K562 (cell line): ENCODE data around the gene PLD3. TPM values are rescaled to one million over a fixed set of nuclear protein-coding genes. Genes with fewer than 3 reads are reported as not detected.

Source experiments
- ADNP ChIP-seq: fragments of 200-800 bp; sonication (Bioruptor generic); IDR thresholded peaks from 2 replicates; pipeline ENCODE4 v1.6.1; 2016; ENCODE audit warnings: missing genetic modification characterization, missing compliant biosample characterization
- BCOR ChIP-seq: fragments of 450-650 bp; IDR thresholded peaks from 2 replicates; pipeline ENCODE4 v1.6.1; 2016
- CHD2 ChIP-seq: IDR thresholded peaks from 2 replicates; pipeline ENCODE4 v1.6.1; 2011; ENCODE audit warnings: low read depth, low read length
- CREB3 ChIP-seq: fragments of 450-650 bp; conservative IDR thresholded peaks from 2 replicates; pipeline ENCODE4 v1.6.1; 2016; ENCODE audit warnings: missing genetic modification characterization, low read depth, mild to moderate bottlenecking, missing compliant biosample characterization, moderate library complexity
- DPF2 ChIP-seq: fragments of 450-650 bp; IDR thresholded peaks from 2 replicates; pipeline ENCODE4 v1.6.1; 2016
- ELF2 ChIP-seq: fragments of 250-450 bp; sonication (Bioruptor Pico); IDR thresholded peaks from 2 replicates; pipeline ENCODE4 v1.5.0; 2021; ENCODE audit warnings: mild to moderate bottlenecking
- GABPA ChIP-seq: fragments of 200-800 bp; sonication (Bioruptor generic); conservative IDR thresholded peaks from 2 replicates; pipeline ENCODE4 v1.6.1; 2016; ENCODE audit warnings: low read depth, missing genetic modification characterization, missing compliant biosample characterization
- GTF2A2 ChIP-seq: IDR thresholded peaks from 2 replicates; pipeline ENCODE4 v1.6.1; 2016; ENCODE audit warnings: mild to moderate bottlenecking, missing genetic modification characterization, missing compliant biosample characterization
- HDAC2 ChIP-seq: fragments of 450-650 bp; IDR thresholded peaks from 2 replicates; pipeline ENCODE4 v1.6.1; 2016; ENCODE audit warnings: mild to moderate bottlenecking
- JUND ChIP-seq, 2 experiments: IDR thresholded peaks; 2 replicates in 1 of 2; 3 replicates in 1 of 2; pipeline ENCODE4 v1.6.1; 2011; ENCODE audit warnings: borderline replicate concordance in 2 of 2, low read depth in 2 of 2, low read length in 2 of 2, improper control_type of control experiment in 1 of 2, missing biosample characterization in 1 of 2, missing genetic modification characterization in 1 of 2, missing genetic modification reagents in 1 of 2
- KDM1A ChIP-seq, 2 experiments: fragments of 450-650 bp; IDR thresholded peaks; 2 replicates each; pipeline ENCODE4 v1.6.1; 2016; ENCODE audit warnings: mild to moderate bottlenecking in 2 of 2
- MCM5 ChIP-seq: fragments of 450-650 bp; IDR thresholded peaks from 2 replicates; pipeline ENCODE4 v1.6.1; 2016; ENCODE audit warnings: low read depth
- MCM7 ChIP-seq, 2 experiments: fragments of 450-650 bp; IDR thresholded peaks; 2 replicates each; pipeline ENCODE4 v1.6.1; 2016 to 2018
- MTF1 ChIP-seq: fragments of 250-450 bp; sonication (Bioruptor Pico); IDR thresholded peaks from 2 replicates; pipeline ENCODE4 v1.9.0; 2021; ENCODE audit warnings: moderate library complexity, mild to moderate bottlenecking, inconsistent platforms, borderline replicate concordance
- NR2C1 ChIP-seq, 2 experiments: fragments of 450-650 bp; IDR thresholded peaks; 2 replicates each; pipeline ENCODE4 v1.6.1; 2017; ENCODE audit warnings: mild to moderate bottlenecking in 2 of 2, antibody characterized with exemption in 1 of 2, inconsistent platforms in 1 of 2, missing compliant biosample characterization in 1 of 2, missing genetic modification characterization in 1 of 2
- PHF20 ChIP-seq: fragments of 450-650 bp; IDR thresholded peaks from 2 replicates; pipeline ENCODE4 v1.6.1; 2018; ENCODE audit not compliant: partially characterized antibody
- POLR2B ChIP-seq: fragments of 450-650 bp; IDR thresholded peaks from 2 replicates; pipeline ENCODE4 v1.6.1; 2018; ENCODE audit warnings: low read depth; ENCODE audit not compliant: partially characterized antibody
- PTTG1 ChIP-seq: fragments of 450-650 bp; IDR thresholded peaks from 2 replicates; pipeline ENCODE4 v1.6.1; 2016; ENCODE audit warnings: low read depth, mild to moderate bottlenecking, missing genetic modification characterization, missing compliant biosample characterization
- RAD21 ChIP-seq, 2 experiments: fragments of 250-450 bp in 1 of 2; fragments of 450-650 bp in 1 of 2; sonication (Bioruptor Pico) in 1 of 2; formaldehyde crosslinking in 1 of 2; IDR thresholded peaks in 1 of 2; conservative IDR thresholded peaks in 1 of 2; 2 replicates each; pipeline versions ENCODE4 v1.4.0 to v1.8.0; 2020 to 2022; ENCODE audit warnings: mild to moderate bottlenecking in 2 of 2, moderate library complexity in 1 of 2
- RBM15 ChIP-seq: fragments of 200-400 bp; formaldehyde crosslinking; IDR thresholded peaks from 2 replicates; pipeline ENCODE4 v1.6.1; 2018; ENCODE audit warnings: mild to moderate bottlenecking, low read length, moderate library complexity; ENCODE audit not compliant: insufficient read depth
- RBM25 ChIP-seq: fragments of 200-400 bp; formaldehyde crosslinking; IDR thresholded peaks from 2 replicates; pipeline ENCODE4 v1.6.1; 2018; ENCODE audit warnings: low read length, low read depth, moderate library complexity; ENCODE audit not compliant: severe bottlenecking
- SNRNP70 ChIP-seq: fragments of 200-400 bp; formaldehyde crosslinking; optimal IDR thresholded peaks from 2 replicates; pipeline ENCODE3; 2017; ENCODE audit warnings: low read depth, low read length
- SRSF3 ChIP-seq: fragments of 200-400 bp; formaldehyde crosslinking; IDR thresholded peaks from 2 replicates; pipeline ENCODE4 v1.6.1; 2016; ENCODE audit warnings: mild to moderate bottlenecking, low read length, moderate library complexity; ENCODE audit not compliant: insufficient read depth
- STAT5A ChIP-seq: IDR thresholded peaks from 2 replicates; pipeline ENCODE4 v1.6.1; 2012; ENCODE audit warnings: low read length, inconsistent platforms, borderline replicate concordance
- USF2 ChIP-seq: sonication (generic); formaldehyde crosslinking; IDR thresholded peaks from 2 replicates; pipeline ENCODE4 v1.5.0; 2020; ENCODE audit warnings: missing genetic modification reagents
- ZBTB17 ChIP-seq: fragments of 450-650 bp; formaldehyde crosslinking; IDR thresholded peaks from 2 replicates; pipeline ENCODE4 v1.4.0; 2020; ENCODE audit warnings: mild to moderate bottlenecking
- ZFP36 ChIP-seq: fragments of 150-350 bp; IDR thresholded peaks from 2 replicates; pipeline ENCODE4 v1.6.1; 2018; ENCODE audit warnings: low read length, low read depth; ENCODE audit not compliant: partially characterized antibody
- ZNF239 ChIP-seq: fragments of 250-450 bp; sonication (Bioruptor Pico); IDR thresholded peaks from 2 replicates; pipeline ENCODE4 v1.4.0; 2020; ENCODE audit warnings: mild to moderate bottlenecking
- polyA plus RNA-seq, 8 experiments: library from polyadenylated mRNA; depleted of rRNA in 4 of 8; stranded (reverse) in 5 of 8; unstranded in 3 of 8; fragments of >200 nt; fragmentation: Nextera tagmentation in 2 of 8; fragmentation: Illumina TruSeq in 1 of 8; extraction: Ambion mirVana in 2 of 8; extraction: Trizol in 1 of 8; gene quantifications; 2 replicates each; pipeline versions ENCODE4 v1.2.1 to v1.2.3, GENCODE V29; 2011 to 2014; ENCODE audit warnings: inconsistent platforms in 1 of 8, missing spikeins in 1 of 8
- total RNA-seq, 7 experiments: library from RNA; depleted of rRNA in 6 of 7; stranded (reverse); fragments of >200 nt in 6 of 7; fragmentation: Illumina TruSeq in 2 of 7; extraction: Trizol in 2 of 7; gene quantifications; 2 replicates each; pipeline versions ENCODE4 v1.2.1 to v1.2.3, GENCODE V29; 2011 to 2021; ENCODE audit warnings: low replicate concordance in 1 of 7
- TF ChIP-seq, protein P1 (sequence below): IDR thresholded peaks from 2 replicates; pipeline ENCODE4 v1.6.1; 2014; ENCODE audit warnings: antibody characterized with exemption

PLD3 gene
- total and polyA plus RNA-seq, 9 of the 15 experiments (the other 6 are each of a cell fraction or from before 2014, with no cell fraction given), result 2.3 to 128 (median 72.7) TPM

GRCh38 chr19:40411958-40412499, 63.5 kb downstream of the PLD3 start (continued):
- TF ChIP-seq HDAC2 (peak; percentile 76), MCM5 (no peak), MTF1 (no peak), PTTG1 (tag) (no peak), KDM1A (IDR thresholded peaks at IDR 0.05) (peak; percentile 77 to 88), RBM15 (no peak), USF2 (CRISPR knock-in tag) (no peak), ZFP36 (no peak), CHD2 (no peak), DPF2 (peak; percentile 40; the same call in 1 of the 2 replicates), ZNF239 (CRISPR knock-in tag) (no peak), CREB3 (no peak), SRSF3 (no peak), POLR2B (no peak), GABPA (tag) (no peak), RBM25 (peak; percentile 84), SNRNP70 (no peak), ELF2 (CRISPR knock-in tag) (no peak), RAD21 (CRISPR knock-in tag; conservative IDR thresholded peaks at IDR 0.05 in 1 of 2, IDR thresholded peaks at IDR 0.05 in 1 of 2) (no peak), PHF20 (peak; percentile 37), NR2C1 (IDR thresholded peaks at IDR 0.05) (no peak), NR2C1 (tag; IDR thresholded peaks at IDR 0.05) (no peak), STAT5A (no peak), MCM7 (IDR thresholded peaks at IDR 0.05) (no peak), ZBTB17 (CRISPR knock-in tag) (no peak), JUND (IDR thresholded peaks at IDR 0.05; ENCODE audit: borderline replicate concordance, low read depth, low read length) (0 out of 2 replicates have a peak, but pooled peaks have one; percentile 10), JUND (tag; IDR thresholded peaks at IDR 0.05; ENCODE audit: borderline replicate concordance, low read depth, low read length) (no peak), BCOR (peak; percentile 95), GTF2A2 (no peak), ADNP (tag) (peak; percentile 63; the same call in 1 of the 2 replicates)
- TF ChIP-seq, protein P1, sequence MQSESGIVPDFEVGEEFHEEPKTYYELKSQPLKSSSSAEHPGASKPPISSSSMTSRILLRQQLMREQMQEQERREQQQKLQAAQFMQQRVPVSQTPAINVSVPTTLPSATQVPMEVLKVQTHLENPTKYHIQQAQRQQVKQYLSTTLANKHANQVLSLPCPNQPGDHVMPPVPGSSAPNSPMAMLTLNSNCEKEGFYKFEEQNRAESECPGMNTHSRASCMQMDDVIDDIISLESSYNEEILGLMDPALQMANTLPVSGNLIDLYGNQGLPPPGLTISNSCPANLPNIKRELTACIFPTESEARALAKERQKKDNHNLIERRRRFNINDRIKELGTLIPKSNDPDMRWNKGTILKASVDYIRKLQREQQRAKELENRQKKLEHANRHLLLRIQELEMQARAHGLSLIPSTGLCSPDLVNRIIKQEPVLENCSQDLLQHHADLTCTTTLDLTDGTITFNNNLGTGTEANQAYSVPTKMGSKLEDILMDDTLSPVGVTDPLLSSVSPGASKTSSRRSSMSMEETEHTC, result no peak
